SK-N-SH (cell line): ENCODE results near the gene GPC4. TPM values are rescaled to one million over a fixed set of nuclear protein-coding genes. Genes with fewer than 3 reads are reported as not detected.

ENCODE experiments used
- CTCF ChIA-PET: fragments of 300-600, 350-600 bp; formaldehyde crosslinking; extraction: SDS; loops from one replicate; lab custom pipeline; 2021; lab: Yijun Ruan, JAX
- POLR2A ChIA-PET: fragments of 350-600 bp; sonication (Branson Sonifier 250); formaldehyde crosslinking; extraction: SDS; loops from one replicate; lab custom pipeline; 2020; ENCODE audit warnings: antibody characterized with exemption, inconsistent platforms; lab: Yijun Ruan, JAX
- DNase-seq: peaks from one replicate; pipeline ENCODE4 v3.0.0; 2012
- H2AFZ ChIP-seq: fragments of 200-600 bp; sonication (generic); 2 replicates; pipeline ENCODE4 v1.8.1; 2016; ENCODE audit warnings: antibody characterized with exemption, mild to moderate bottlenecking, low read depth
- H3F3A ChIP-seq: fragments of 200-600 bp; sonication (generic); replicated peaks from 2 replicates; pipeline ENCODE3; 2016; ENCODE audit warnings: antibody characterized with exemption, mild to moderate bottlenecking; ENCODE audit not compliant: insufficient read depth
- H3K27ac ChIP-seq, 2 experiments: fragments of 200-500 bp in 1 of 2; fragments of 200-600 bp in 1 of 2; sonication (Bioruptor generic) in 1 of 2; sonication (generic), shearing (Covaris generic) in 1 of 2; 2 replicates each; pipeline versions ENCODE4 v1.5.1 to v1.6.1; 2014 to 2016; ENCODE audit warnings: low read depth in 2 of 2, inconsistent platforms in 1 of 2, low read length in 1 of 2, mild to moderate bottlenecking in 1 of 2, mixed read lengths in 1 of 2
- H3K27me3 ChIP-seq: fragments of 200-600 bp; sonication (generic), shearing (Covaris generic); 2 replicates; pipeline ENCODE4 v1.6.1; 2016; ENCODE audit warnings: mixed run types; ENCODE audit not compliant: insufficient read depth
- H3K36me3 ChIP-seq, 2 experiments: fragments of 200-500 bp in 1 of 2; fragments of 200-600 bp in 1 of 2; sonication (Bioruptor generic) in 1 of 2; sonication (generic) in 1 of 2; replicated peaks in 1 of 2; 2 replicates each; pipeline versions ENCODE3 to v1.5.1; 2014 to 2016; ENCODE audit warnings: low read length in 1 of 2, mild to moderate bottlenecking in 1 of 2; ENCODE audit not compliant: insufficient read depth in 2 of 2, control insufficient read depth in 1 of 2
- H3K4me1 ChIP-seq, 2 experiments: fragments of 200-500 bp in 1 of 2; fragments of 200-600 bp in 1 of 2; sonication (Bioruptor generic) in 1 of 2; sonication (generic), shearing (Covaris generic) in 1 of 2; 2 replicates each; pipeline versions ENCODE4 v1.5.1 to v1.6.1; 2014 to 2016; ENCODE audit warnings: low read depth in 1 of 2, low read length in 1 of 2, mixed run types in 1 of 2; ENCODE audit not compliant: insufficient read depth in 2 of 2, control insufficient read depth in 1 of 2
- H3K4me2 ChIP-seq: fragments of 200-600 bp; sonication (generic), shearing (Covaris generic); 2 replicates; pipeline ENCODE4 v1.6.1; 2017; ENCODE audit warnings: mixed run types
- H3K4me3 ChIP-seq, 2 experiments: fragments of 200-500 bp in 1 of 2; fragments of 200-600 bp in 1 of 2; sonication (Bioruptor generic) in 1 of 2; sonication (generic), shearing (Covaris generic) in 1 of 2; 2 replicates each; pipeline versions ENCODE4 v1.5.1 to v1.8.1; 2014 to 2016; ENCODE audit warnings: low read depth in 2 of 2, inconsistent platforms in 1 of 2, low read length in 1 of 2, mild to moderate bottlenecking in 1 of 2, mixed read lengths in 1 of 2, moderate library complexity in 1 of 2
- H3K79me2 ChIP-seq: fragments of 200-600 bp; sonication (generic); 2 replicates; pipeline ENCODE4 v1.8.1; 2017; ENCODE audit warnings: mild to moderate bottlenecking; ENCODE audit not compliant: insufficient read depth
- H3K9ac ChIP-seq: fragments of 200-600 bp; sonication (generic); 2 replicates; pipeline ENCODE4 v1.6.1; 2017; ENCODE audit warnings: mixed run types
- H3K9me2 ChIP-seq: fragments of 200-600 bp; sonication (generic); 2 replicates; pipeline ENCODE4 v1.6.1; 2017; ENCODE audit warnings: mixed run types
- H3K9me3 ChIP-seq: fragments of 200-600 bp; sonication (generic); 2 replicates; pipeline ENCODE4 v1.6.1; 2017; ENCODE audit warnings: mixed run types, mild to moderate bottlenecking, moderate library complexity
- H4K20me1 ChIP-seq: fragments of 200-600 bp; sonication (generic); 2 replicates; pipeline ENCODE4 v1.6.1; 2017; ENCODE audit warnings: mild to moderate bottlenecking, mixed run types; ENCODE audit not compliant: insufficient read depth
- CTCF ChIP-seq: fragments of 200-600 bp; sonication (generic); IDR thresholded peaks from 2 replicates; pipeline ENCODE4 v1.6.1; 2017; ENCODE audit warnings: antibody characterized with exemption, mild to moderate bottlenecking, moderate library complexity
- ELF1 ChIP-seq: IDR thresholded peaks from 2 replicates; pipeline ENCODE4 v1.4.0; 2012
- EP300 ChIP-seq, 2 experiments: IDR thresholded peaks; 2 replicates each; pipeline versions ENCODE4 v1.4.0 to v1.6.1; 2012; ENCODE audit warnings: borderline replicate concordance in 1 of 2, low read depth in 1 of 2, low read length in 1 of 2
- FOSL2 ChIP-seq: IDR thresholded peaks from 2 replicates; pipeline ENCODE4 v1.4.0; 2012; ENCODE audit warnings: low read depth, mild to moderate bottlenecking, moderate library complexity, borderline replicate concordance
- FOXM1 ChIP-seq: IDR thresholded peaks from 2 replicates; pipeline ENCODE4 v1.4.0; 2012; ENCODE audit warnings: low read depth, mild to moderate bottlenecking
- GABPA ChIP-seq: IDR thresholded peaks from 2 replicates; pipeline ENCODE4 v1.4.0; 2012; ENCODE audit warnings: low read depth, mild to moderate bottlenecking
- IRF3 ChIP-seq: fragments of 150-350 bp; IDR thresholded peaks from 2 replicates; pipeline ENCODE4 v1.6.1; 2016; ENCODE audit warnings: mild to moderate bottlenecking, low read depth, low read length
- MEF2A ChIP-seq: IDR thresholded peaks from 2 replicates; pipeline ENCODE4 v1.4.0; 2012; ENCODE audit warnings: low read depth, borderline replicate concordance
- NFIC ChIP-seq: IDR thresholded peaks from 2 replicates; pipeline ENCODE4 v1.4.0; 2012; ENCODE audit warnings: borderline replicate concordance
- NRF1 ChIP-seq: IDR thresholded peaks from 2 replicates; pipeline ENCODE4 v1.6.1; 2012; ENCODE audit warnings: low read depth, mild to moderate bottlenecking, low read length
- POLR2AphosphoS5 ChIP-seq: IDR thresholded peaks from 2 replicates; pipeline ENCODE4 v1.6.1; 2012; ENCODE audit warnings: low read depth, low read length
- RCOR1 ChIP-seq: fragments of 150-350 bp; IDR thresholded peaks from 2 replicates; pipeline ENCODE4 v1.6.1; 2017; ENCODE audit warnings: antibody characterized with exemption, low read length
- REST ChIP-seq: IDR thresholded peaks from 2 replicates; pipeline ENCODE4 v1.6.1; 2012; ENCODE audit warnings: mild to moderate bottlenecking, low read depth, low read length, moderate library complexity
- SMC3 ChIP-seq: IDR thresholded peaks from 2 replicates; pipeline ENCODE4 v1.6.1; 2012; ENCODE audit warnings: low read depth, low read length, improper control_type of control experiment
- TAF1 ChIP-seq: IDR thresholded peaks from 2 replicates; pipeline ENCODE4 v1.6.1; 2012; ENCODE audit warnings: low read depth, mild to moderate bottlenecking, low read length, moderate library complexity, borderline replicate concordance
- USF2 ChIP-seq: fragments of 150-350 bp; IDR thresholded peaks from 2 replicates; pipeline ENCODE4 v1.6.1; 2017; ENCODE audit warnings: antibody characterized with exemption, low read length, low read depth, borderline replicate concordance
- YY1 ChIP-seq: IDR thresholded peaks from 2 replicates; pipeline ENCODE4 v1.4.0; 2012; ENCODE audit warnings: low read depth, mild to moderate bottlenecking
- WGBS: methylation state at CpG from one replicate; pipeline ENCODE4 v1.1.6; 2017; ENCODE audit warnings: low lambda C conversion rate; 5-methylcytosine and 5-hydroxymethylcytosine counted together
- polyA plus RNA-seq, 3 experiments: library from polyadenylated mRNA; depleted of rRNA; stranded (reverse); fragments of >200 nt; gene quantifications; 2 replicates each; pipeline ENCODE4 v1.2.3, GENCODE V29; 2012
- TF ChIP-seq, protein P1 (sequence below): IDR thresholded peaks from 2 replicates; pipeline ENCODE4; 2012

GPC4 gene
- polyA plus RNA-seq, 1 of the 3 experiments (the other 2 are of a cell fraction), result 0.16 TPM

GRCh38 chrX:133419911-133420310, 4.6 kb upstream of the GPC4 start:
- Histone ChIP-seq H3K4me3 (no peak overlapping the region), H3K4me2 (no peak overlapping the region), H3K9me3 (no peaks in the 10 kb centered on the region), H3K79me2 (no peaks in the 10 kb centered on the region), H3K27me3 (peaks cover 11% of the 10 kb centered on the region; the same call in 1 of the 2 replicates), H2AFZ (no peak overlapping the region), H4K20me1 (no peaks in the 10 kb centered on the region), H3F3A (no peaks in the 10 kb centered on the region), H3K4me1 (no peaks in the 10 kb centered on the region; a peak in 1 of 4 replicates), H3K36me3 (no peaks in the 10 kb centered on the region), H3K27ac (no peak overlapping the region), H3K9me2 (no peaks in the 10 kb centered on the region), H3K9ac (no peak overlapping the region)
- ChIA-PET CTCF (no interaction called here), POLR2A (no interaction called here)
- TF ChIP-seq ELF1, result no peak
- no peak for TF ChIP-seq POLR2AphosphoS5
- DNase-seq, result no peak
- WGBS, result 37% methylated on average over 2 of the region's 2 CpGs

DNA sequence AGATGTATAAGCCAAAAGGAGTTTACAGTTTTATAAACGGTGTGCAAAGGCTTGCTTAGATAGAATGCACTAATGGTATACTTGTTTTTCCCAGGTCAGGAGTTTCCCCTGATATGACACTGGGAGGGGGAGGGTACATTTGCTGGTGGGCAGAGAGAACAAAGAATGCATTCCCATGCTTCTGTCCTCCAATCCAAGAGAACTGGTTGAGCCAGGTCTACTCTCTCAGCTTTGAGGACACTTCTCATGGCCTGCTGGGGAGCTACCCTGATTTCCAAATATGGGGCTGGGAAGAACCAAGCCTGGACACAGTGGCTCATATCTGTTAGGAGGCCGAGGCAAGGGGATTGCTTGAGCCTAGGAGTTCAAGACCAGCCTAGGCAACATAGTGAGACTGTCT, 3.3 kb upstream of the GPC4 start:
- no peaks in the 10 kb centered on the region for H3K9me3 ChIP-seq
- TF ChIP-seq TAF1 (no peak), SMC3 (no peak), GABPA (no peak), FOXM1 (no peak), NFIC (no peak), EP300 (IDR thresholded peaks at IDR 0.05; ENCODE audit: borderline replicate concordance in 1 of 2, low read depth in 1 of 2, low read length in 1 of 2) (no peak), NRF1 (no peak), POLR2AphosphoS5 (no peak), IRF3 (no peak), USF2 (no peak), FOSL2 (no peak), YY1 (no peak), CTCF (no peak), REST (no peak), MEF2A (no peak), ELF1 (no peak), RCOR1 (no peak)
- TF ChIP-seq, protein P1, sequence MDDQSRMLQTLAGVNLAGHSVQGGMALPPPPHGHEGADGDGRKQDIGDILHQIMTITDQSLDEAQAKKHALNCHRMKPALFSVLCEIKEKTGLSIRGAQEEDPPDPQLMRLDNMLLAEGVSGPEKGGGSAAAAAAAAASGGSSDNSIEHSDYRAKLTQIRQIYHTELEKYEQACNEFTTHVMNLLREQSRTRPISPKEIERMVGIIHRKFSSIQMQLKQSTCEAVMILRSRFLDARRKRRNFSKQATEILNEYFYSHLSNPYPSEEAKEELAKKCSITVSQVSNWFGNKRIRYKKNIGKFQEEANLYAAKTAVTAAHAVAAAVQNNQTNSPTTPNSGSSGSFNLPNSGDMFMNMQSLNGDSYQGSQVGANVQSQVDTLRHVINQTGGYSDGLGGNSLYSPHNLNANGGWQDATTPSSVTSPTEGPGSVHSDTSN, result no peak
- WGBS, result 6% methylated on average over 2 of the region's 2 CpGs
- POLR2A ChIA-PET, result no interaction called here
- CTCF ChIA-PET, result no interaction called here
- no peaks in the 10 kb centered on the region for H3K79me2 ChIP-seq
- H3K27me3 ChIP-seq, result peaks cover 24% of the 10 kb centered on the region; the same call in 1 of the 2 replicates
- H3K4me1 ChIP-seq, result no peaks in the 10 kb centered on the region; a peak in 1 of 4 replicates
- no peaks in the 10 kb centered on the region for H3K36me3 ChIP-seq
- H2AFZ ChIP-seq, result no peak overlapping the region
- no peaks in the 10 kb centered on the region for H4K20me1 ChIP-seq
- H3K9ac ChIP-seq, result no peak overlapping the region
- H3K27ac ChIP-seq, result no peak overlapping the region
- H3K9me2 ChIP-seq, result no peaks in the 10 kb centered on the region
- no peak overlapping the region for H3K4me3 ChIP-seq
- DNase-seq, result no peak
- no peaks in the 10 kb centered on the region for H3F3A ChIP-seq
- H3K4me2 ChIP-seq, result no peak overlapping the region
